NOMO-1 (cell line): ENCODE data around the gene PRDX3.

ENCODE experiments used
- DNase-seq, 2 experiments: peaks; one replicate each; lab custom pipeline; 2025; ENCODE audit not compliant: unreplicated experiment in 2 of 2; lab: John Stamatoyannopoulos, UW

PRDX3 gene

DNA sequence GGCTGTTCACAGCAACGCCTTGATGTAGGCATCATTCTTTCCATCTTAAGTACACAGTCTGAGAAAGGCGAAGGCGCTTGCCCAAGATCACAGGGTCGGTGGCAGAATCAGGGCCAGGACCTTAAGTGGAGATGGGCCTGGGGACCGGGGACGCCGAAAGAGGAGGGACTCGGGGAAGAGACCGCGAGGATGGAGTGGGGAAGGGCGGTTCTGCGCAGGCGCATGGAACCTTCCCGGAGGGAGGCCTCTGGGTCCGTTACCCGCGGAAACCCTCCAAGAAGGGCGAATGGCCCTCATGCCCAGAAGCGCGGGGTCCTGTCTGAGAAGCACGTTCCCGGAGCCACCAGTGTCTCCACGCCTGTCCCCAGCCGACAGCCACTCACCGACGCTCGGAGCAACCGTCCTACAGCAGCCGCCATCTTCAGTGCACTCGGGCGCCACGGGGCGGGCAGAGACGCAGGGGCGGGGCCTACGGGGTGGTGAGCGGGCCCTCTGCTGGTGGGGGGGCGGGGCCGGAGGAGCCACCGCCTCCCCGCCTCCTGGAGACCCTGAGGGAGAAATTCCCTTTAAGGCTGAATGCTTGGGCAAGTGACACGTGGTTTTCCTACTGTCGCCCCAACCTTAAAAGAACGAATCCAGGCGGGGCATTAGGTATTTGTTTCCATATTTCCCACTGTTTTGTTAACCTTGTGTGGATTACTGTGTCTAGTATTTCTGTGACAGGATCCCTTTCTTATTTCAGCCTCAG, at the start of gene PRDX3:
PRDX3 (minus strand) TSS at position 441 of the 748 bp plus-strand sequence; CDS start at position 419, 22 bp downstream.
- peak; percentile 83 to 92 for DNase-seq

GRCh38 chr10:119227825-119228224, 49.2 kb upstream of the PRDX3 start:
- DNase-seq = no peak

- no peak for DNase-seq
Observed at GRCh38 chr10:119225083-119225658, 46.6 kb upstream of the PRDX3 start.

GRCh38 chr10:119222966-119223386, 44.4 kb upstream of the PRDX3 start:
- DNase-seq = no peak

GRCh38 chr10:119222537-119222936, 43.9 kb upstream of the PRDX3 start:
- DNase-seq = no peak

GRCh38 chr10:119221666-119222065, 43.1 kb upstream of the PRDX3 start:
- DNase-seq = no peak

DNA sequence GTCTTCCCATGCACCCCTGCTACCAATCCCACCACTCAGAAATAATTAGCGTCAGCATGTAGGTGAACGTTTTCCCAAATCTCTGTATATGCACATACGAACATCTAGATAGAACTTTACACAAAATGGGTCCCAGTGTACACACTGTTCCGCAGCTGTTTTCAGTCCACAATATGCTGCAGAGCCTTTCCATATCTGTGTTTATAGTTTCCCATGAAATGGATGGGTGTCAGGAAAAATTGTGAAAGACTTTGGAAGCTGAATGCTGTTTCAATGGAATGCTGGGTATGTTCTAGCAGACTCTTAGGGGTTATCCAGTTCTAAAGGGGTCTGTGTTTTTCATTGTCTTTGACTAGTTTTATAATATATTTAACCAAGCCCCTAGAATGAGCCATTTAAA, 42.6 kb upstream of the PRDX3 start:
- no peak for DNase-seq

- no peak for DNase-seq
Observed at GRCh38 chr10:119219871-119220270, 41.3 kb upstream of the PRDX3 start.

DNA sequence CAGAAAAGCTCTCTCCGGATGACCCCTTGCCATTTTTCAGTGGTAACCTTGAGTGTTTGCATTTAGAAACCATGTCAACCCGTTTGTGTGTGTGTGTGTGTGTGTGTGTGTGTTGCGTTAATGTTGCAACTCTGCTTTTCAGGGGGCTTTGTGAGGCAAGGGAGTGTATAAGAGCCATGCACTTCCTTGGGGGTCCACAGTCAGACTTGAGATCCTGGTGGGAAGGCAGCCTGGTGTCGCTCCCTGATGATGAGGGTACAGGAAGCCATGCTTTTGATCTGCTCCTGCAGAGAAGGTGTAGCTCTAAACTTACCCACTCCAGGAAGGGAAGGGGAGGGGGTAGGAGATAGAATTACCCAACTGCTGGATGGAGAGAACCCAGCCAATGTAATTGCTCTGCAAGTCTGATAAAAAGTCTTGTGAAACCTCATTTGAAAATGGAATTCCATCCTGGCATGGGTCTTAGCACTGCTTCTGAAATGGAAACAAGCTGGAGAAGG, 39.4 kb upstream of the PRDX3 start:
- DNase-seq = no peak

DNA sequence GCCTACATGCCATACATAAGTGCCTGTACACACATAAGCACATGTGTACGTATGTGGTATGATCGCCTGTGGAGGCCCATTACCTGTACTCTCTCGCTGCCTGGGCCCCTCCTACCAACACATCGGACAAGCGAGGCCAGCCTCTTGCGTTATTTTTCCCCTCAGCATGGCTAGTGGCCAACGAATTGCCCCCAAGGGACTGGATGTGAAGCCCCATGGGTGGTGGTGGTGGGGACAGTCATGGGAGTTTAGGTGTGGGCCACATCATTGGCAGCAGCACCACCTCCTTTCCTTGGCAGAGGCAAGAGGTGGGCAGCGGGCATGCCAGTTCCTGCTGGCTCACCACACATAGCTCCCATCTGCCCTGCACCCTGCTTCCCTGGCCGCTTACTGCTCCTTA, 38.8 kb upstream of the PRDX3 start:
- DNase-seq = no peak

GRCh38 chr10:119216127-119216526, 37.5 kb upstream of the PRDX3 start:
- no peak for DNase-seq

GRCh38 chr10:119215371-119215770, 36.8 kb upstream of the PRDX3 start:
- no peak for DNase-seq

- no peak for DNase-seq
Observed at GRCh38 chr10:119211625-119212441, 33.2 kb upstream of the PRDX3 start.

DNA sequence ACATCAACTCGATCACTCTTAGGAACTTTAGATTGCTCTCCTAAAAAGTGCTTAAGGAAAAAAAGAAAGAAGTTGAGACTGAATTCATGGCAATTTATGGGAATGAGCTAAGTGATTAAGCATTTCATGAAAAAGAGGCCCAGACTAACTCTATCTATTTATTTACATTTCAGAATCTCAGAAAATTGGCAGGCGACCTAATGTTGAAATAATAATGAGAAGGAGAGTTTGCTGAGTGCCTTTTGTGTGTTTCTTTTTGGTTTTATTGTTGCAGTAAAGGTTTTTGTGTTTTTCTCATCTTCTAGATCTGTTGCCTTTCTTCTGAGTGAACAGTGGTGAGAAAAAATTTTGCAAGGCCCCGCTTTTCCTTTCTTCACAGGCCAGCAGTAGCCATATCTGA, 32.6 kb upstream of the PRDX3 start:
- no peak for DNase-seq

- DNase-seq = no peak
Observed at GRCh38 chr10:119210633-119211032, 32.0 kb upstream of the PRDX3 start.

DNA sequence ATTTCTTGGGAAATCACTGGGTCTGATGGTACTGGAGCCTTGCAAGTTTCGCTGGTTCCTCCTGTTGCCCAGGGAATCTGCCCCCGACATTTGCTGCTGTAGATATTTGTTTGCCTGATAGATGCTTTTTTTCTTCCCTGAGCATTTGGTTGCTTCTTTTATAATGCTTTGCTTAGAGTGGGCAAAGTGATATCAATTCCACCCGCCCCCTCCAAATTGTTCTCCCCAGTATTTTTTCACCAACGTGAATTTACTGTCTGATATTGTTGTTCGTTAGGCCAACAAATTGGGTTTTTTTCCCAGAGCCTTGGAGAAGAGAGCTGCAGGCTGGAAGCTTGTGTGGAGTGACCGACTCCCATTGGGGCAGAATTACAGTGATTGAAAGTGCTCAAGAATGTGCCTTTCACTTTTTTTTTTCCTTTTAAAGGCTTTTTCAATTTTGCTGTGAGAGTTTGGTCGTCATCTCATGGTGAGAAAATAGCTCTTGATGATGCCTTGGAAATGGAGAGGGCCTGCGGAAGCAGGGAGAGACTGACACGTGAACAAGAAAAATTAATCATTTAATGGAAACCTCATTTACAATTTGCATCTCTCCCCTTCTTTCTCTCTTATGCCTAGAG, 31.2 kb upstream of the PRDX3 start:
- DNase-seq = no peak

GRCh38 chr10:119209035-119209735, 30.6 kb upstream of the PRDX3 start:
- no peak for DNase-seq

GRCh38 chr10:119208553-119208940, 29.9 kb upstream of the PRDX3 start:
- DNase-seq = no peak

DNA sequence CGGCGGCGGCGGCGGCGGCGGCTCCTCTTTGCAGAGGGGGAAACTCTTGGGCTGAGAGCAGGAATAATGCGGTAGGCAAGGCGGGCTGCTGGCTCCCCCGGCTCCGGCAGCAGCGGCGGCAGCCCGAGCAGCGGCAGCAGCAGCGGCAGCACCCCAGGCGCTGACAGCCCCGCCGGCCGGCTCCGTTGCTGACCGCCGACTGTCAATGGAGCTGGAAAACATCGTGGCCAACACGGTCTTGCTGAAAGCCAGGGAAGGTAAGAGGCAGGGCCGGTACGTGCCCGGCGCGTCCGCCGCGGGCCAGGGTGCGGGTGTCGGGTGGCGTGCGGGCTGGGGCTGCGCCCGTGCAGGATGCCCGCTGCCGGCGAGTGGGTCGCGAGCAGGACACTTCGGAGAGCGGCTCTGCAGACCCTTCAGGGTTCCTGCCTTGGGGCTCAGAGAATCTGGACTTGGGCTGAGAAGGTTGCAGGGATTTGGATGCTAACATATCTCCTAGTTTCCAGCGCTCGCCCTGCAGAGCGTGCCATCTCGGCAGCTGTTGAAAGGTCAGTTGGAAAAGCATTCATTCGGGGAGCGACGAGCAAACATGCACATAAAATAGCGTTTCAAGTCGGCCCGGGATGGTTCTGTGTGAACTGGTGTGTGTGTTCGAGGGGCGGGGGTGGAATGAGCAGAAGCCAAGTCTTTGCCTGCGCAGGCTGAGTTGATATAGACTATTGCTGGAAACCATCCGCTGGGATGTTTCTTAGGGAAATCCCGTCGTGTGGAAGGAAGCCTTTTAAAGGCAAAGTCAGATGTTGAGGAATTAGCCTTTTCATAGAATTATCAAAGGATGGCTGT, 29.3 kb upstream of the PRDX3 start:
- DNase-seq = peak in 1 of 2 experiments; percentile 69

DNA sequence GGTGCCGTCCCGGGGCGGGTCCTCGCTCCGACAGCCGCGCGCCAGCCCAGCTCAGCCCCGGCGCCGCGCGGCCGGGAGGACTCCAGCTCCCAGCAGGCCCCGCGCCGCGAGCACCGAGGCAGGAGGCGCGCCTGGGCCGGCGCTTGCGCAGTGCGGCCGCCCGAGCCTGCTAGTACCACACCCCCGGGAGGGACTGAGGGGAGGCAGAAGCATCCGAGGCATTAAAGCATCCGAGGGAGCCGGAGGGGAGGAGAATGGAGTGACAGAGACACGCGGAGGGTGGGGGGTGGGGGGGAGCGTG, 28.7 kb upstream of the PRDX3 start, which contains the start of gene GRK5:
GRK5 (plus strand) TSS at position 206 of the 301 bp plus-strand sequence. CDS start 347 bp downstream, outside the sequence.
- peak; percentile 91 to 95 for DNase-seq
